ENCODE measurements around the gene RASSF5.
"Not testable (repeated sequence)": the region's sequence is repeated elsewhere in the genome, so short reads cannot be mapped to it uniquely, and the experiment has no call there.

Gene RASSF5

GRCh38 chr1:206578068-206578977 lies 71.0 kb downstream of the RASSF5 start:
- no peak overlapping the region for H3K4me3 ChIP-seq (ENCODE audit: low read depth, low read length)
- TF ChIP-seq CTCF (conservative IDR thresholded peaks at IDR 0.05; ENCODE audit: low read depth, low read length), result no peak
- DNase-seq (ENCODE audit: low read depth), result no peak

- no peak for TF ChIP-seq CTCF (conservative IDR thresholded peaks at IDR 0.05; ENCODE audit: low read depth, low read length)
- DNase-seq (ENCODE audit: low read depth), result no peak
- H3K4me3 ChIP-seq (ENCODE audit: low read depth, low read length), result no peak overlapping the region
Observed at GRCh38 chr1:206578978-206579374, 71.6 kb downstream of the RASSF5 start.

GRCh38 chr1:206579747-206580437 lies 72.6 kb downstream of the RASSF5 start:
- DNase-seq (ENCODE audit: low read depth), result no peak
- TF ChIP-seq CTCF (conservative IDR thresholded peaks at IDR 0.05; ENCODE audit: low read depth, low read length), result no peak
- H3K4me3 ChIP-seq (ENCODE audit: low read depth, low read length), result no peak overlapping the region

GRCh38 chr1:206580438-206581113 lies 73.2 kb downstream of the RASSF5 start:
- no peak for TF ChIP-seq CTCF (conservative IDR thresholded peaks at IDR 0.05; ENCODE audit: low read depth, low read length)
- no peak for DNase-seq (ENCODE audit: low read depth)
- no peak overlapping the region for H3K4me3 ChIP-seq (ENCODE audit: low read depth, low read length)

- not testable (repeated sequence) for H3K4me3 ChIP-seq (ENCODE audit: low read depth, low read length); DNase-seq (ENCODE audit: low read depth)
Observed at GRCh38 chr1:206581114-206581497, 73.8 kb downstream of the RASSF5 start.

GRCh38 chr1:206581571-206581981 lies 74.2 kb downstream of the RASSF5 start:
- DNase-seq (ENCODE audit: low read depth), result no peak
- no peak overlapping the region for H3K4me3 ChIP-seq (ENCODE audit: low read depth, low read length)
- TF ChIP-seq CTCF (conservative IDR thresholded peaks at IDR 0.05; ENCODE audit: low read depth, low read length), result no peak

- H3K4me3 ChIP-seq (ENCODE audit: low read depth, low read length), result no peak overlapping the region
- no peak for DNase-seq (ENCODE audit: low read depth)
- TF ChIP-seq CTCF (conservative IDR thresholded peaks at IDR 0.05; ENCODE audit: low read depth, low read length), result no peak
Observed at GRCh38 chr1:206582537-206582936, 75.2 kb downstream of the RASSF5 start.

Data from choroid plexus epithelial cell (primary cell).